ENCODE measurements around the gene GASK1B.

DNA sequence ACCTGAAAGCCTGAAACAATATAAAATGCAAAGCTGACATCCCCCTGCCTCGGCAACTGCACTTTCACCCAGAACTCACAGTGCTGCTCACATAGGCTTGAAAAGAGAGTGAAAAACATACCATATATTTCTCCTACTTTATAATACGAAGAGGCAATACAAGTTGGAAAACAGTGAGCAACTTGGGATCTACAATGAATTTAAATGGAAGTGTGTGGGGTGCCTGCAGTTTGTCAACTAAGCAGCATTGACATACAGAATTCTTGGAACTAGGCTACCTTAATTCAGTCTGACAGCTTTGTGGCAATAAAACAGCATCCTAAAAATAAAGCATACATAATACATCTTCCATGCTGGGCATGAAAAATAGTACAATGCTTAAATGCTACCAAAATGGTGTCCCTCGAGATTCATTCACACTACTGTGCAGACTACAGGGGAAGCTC, 8.0 kb downstream of the GASK1B start:
- TF ChIP-seq EZH2phosphoT487 (IDR thresholded peaks at IDR 0.05; ENCODE audit: low read depth): no peak
- TF ChIP-seq, protein P1, sequence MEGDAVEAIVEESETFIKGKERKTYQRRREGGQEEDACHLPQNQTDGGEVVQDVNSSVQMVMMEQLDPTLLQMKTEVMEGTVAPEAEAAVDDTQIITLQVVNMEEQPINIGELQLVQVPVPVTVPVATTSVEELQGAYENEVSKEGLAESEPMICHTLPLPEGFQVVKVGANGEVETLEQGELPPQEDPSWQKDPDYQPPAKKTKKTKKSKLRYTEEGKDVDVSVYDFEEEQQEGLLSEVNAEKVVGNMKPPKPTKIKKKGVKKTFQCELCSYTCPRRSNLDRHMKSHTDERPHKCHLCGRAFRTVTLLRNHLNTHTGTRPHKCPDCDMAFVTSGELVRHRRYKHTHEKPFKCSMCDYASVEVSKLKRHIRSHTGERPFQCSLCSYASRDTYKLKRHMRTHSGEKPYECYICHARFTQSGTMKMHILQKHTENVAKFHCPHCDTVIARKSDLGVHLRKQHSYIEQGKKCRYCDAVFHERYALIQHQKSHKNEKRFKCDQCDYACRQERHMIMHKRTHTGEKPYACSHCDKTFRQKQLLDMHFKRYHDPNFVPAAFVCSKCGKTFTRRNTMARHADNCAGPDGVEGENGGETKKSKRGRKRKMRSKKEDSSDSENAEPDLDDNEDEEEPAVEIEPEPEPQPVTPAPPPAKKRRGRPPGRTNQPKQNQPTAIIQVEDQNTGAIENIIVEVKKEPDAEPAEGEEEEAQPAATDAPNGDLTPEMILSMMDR (IDR thresholded peaks at IDR 0.05; ENCODE audit: low read depth, low read length): no peak
